Loucy (cell line): ENCODE measurements around the gene ADRB2.

Experiments used
- H2AFZ ChIP-seq: fragments of 200-600 bp; sonication (generic); 2 replicates; pipeline ENCODE4 v1.6.0; 2016; ENCODE audit warnings: antibody characterized with exemption, mild to moderate bottlenecking, low read length, moderate library complexity
- H3F3A ChIP-seq: fragments of 200-600 bp; 2 replicates; pipeline ENCODE4 v1.6.0; 2016; ENCODE audit warnings: antibody characterized with exemption, low read depth, mild to moderate bottlenecking
- H3K27me3 ChIP-seq: fragments of 200-600 bp; sonication (generic); 2 replicates; pipeline ENCODE4 v1.6.1; 2014; ENCODE audit warnings: low read length, mild to moderate bottlenecking; ENCODE audit not compliant: insufficient read depth, poor library complexity, severe bottlenecking
- H3K36me3 ChIP-seq: fragments of 200-600 bp; sonication (generic); 2 replicates; pipeline ENCODE4 v1.6.1; 2016; ENCODE audit warnings: low read length; ENCODE audit not compliant: insufficient read depth
- H3K4me1 ChIP-seq: fragments of 200-600 bp; sonication (generic); 2 replicates; pipeline ENCODE4 v1.5.1; 2014; ENCODE audit warnings: low read length, mild to moderate bottlenecking; ENCODE audit not compliant: insufficient read depth, poor library complexity, severe bottlenecking
- H3K4me2 ChIP-seq: fragments of 200-600 bp; sonication (generic); 2 replicates; pipeline ENCODE4 v1.6.0; 2014; ENCODE audit warnings: antibody characterized with exemption, low read length, low read depth, mild to moderate bottlenecking; ENCODE audit not compliant: poor library complexity, severe bottlenecking
- H3K4me3 ChIP-seq: fragments of 200-600 bp; sonication (generic); 2 replicates; pipeline ENCODE4 v1.5.1; 2014; ENCODE audit warnings: low read length, mild to moderate bottlenecking, mixed read lengths; ENCODE audit not compliant: poor library complexity, severe bottlenecking
- H3K79me2 ChIP-seq: fragments of 200-600 bp; sonication (generic); 2 replicates; pipeline ENCODE4 v1.6.1; 2014; ENCODE audit warnings: low read length; ENCODE audit not compliant: insufficient read depth
- H3K9ac ChIP-seq: fragments of 200-600 bp; sonication (generic); 2 replicates; pipeline ENCODE4 v1.6.0; 2014; ENCODE audit warnings: mild to moderate bottlenecking, low read depth, low read length, moderate library complexity; ENCODE audit not compliant: poor library complexity, severe bottlenecking
- H3K9me2 ChIP-seq: fragments of 200-600 bp; sonication (generic); replicated peaks from 2 replicates; pipeline ENCODE4 v1.6.1; 2016; ENCODE audit warnings: low read depth, low read length, mixed read lengths
- H3K9me3 ChIP-seq: fragments of 200-600 bp; sonication (generic); 2 replicates; pipeline ENCODE4 v1.6.1; 2014; ENCODE audit warnings: mild to moderate bottlenecking, antibody characterized with exemption, low read length, low read depth; ENCODE audit not compliant: insufficient read depth
- H4K20me1 ChIP-seq: fragments of 200-600 bp; sonication (generic); 2 replicates; pipeline ENCODE4 v1.6.0; 2014; ENCODE audit warnings: antibody characterized with exemption, low read length, mild to moderate bottlenecking; ENCODE audit not compliant: insufficient read depth, poor library complexity, severe bottlenecking
- CTCF ChIP-seq: fragments of 200-600 bp; sonication (generic); conservative IDR thresholded peaks from 2 replicates; pipeline ENCODE4 v1.5.1; 2014; ENCODE audit warnings: mild to moderate bottlenecking, antibody characterized with exemption, low read length
- EZH2phosphoT487 ChIP-seq: fragments of 200-600 bp; IDR thresholded peaks from 2 replicates; pipeline ENCODE4 v1.6.1; 2018; ENCODE audit warnings: antibody characterized with exemption, mild to moderate bottlenecking, moderate library complexity, borderline replicate concordance

ADRB2 gene

GRCh38 chr5:148858547-148858946 is 32.1 kb downstream of the ADRB2 start:
- H2AFZ ChIP-seq: no peak overlapping the region

DNA sequence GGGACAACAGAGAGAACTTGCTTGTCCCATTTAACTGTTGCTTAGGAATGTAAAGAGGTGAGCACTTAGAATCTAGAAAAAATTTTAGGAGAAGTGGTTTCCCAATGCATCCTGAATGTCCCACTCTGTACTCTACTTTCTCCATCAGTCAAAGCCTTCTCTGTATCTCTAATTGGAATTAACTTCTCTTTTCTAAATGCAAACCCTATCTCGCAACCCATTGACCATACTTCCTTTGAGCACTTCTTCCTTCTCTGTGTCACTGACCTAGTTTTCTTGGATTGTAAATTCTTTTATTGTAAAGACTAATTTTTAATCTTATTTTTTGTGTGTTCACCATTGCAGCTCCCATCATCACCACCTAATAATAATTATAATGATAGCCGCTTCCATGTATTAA is 33.3 kb downstream of the ADRB2 start:
- no peaks in the 10 kb centered on the region for H3F3A ChIP-seq
- no peak for TF ChIP-seq CTCF
- no peak for TF ChIP-seq EZH2phosphoT487
- H3K4me2 ChIP-seq: no peak overlapping the region
- H3K27me3 ChIP-seq: no peaks in the 10 kb centered on the region
- H3K79me2 ChIP-seq: no peaks in the 10 kb centered on the region
- no peak overlapping the region for H3K4me3 ChIP-seq
- no peaks in the 10 kb centered on the region for H3K9me3 ChIP-seq
- H4K20me1 ChIP-seq: no peaks in the 10 kb centered on the region
- no peaks in the 10 kb centered on the region for H3K9me2 ChIP-seq
- H2AFZ ChIP-seq: no peak overlapping the region
- H3K36me3 ChIP-seq: no peaks in the 10 kb centered on the region
- H3K9ac ChIP-seq: no peak overlapping the region
- no peaks in the 10 kb centered on the region for H3K4me1 ChIP-seq

More at GRCh38 chr5:148858547-148858946, 32.1 kb downstream of the ADRB2 start:
- H4K20me1 ChIP-seq: no peaks in the 10 kb centered on the region
- no peak overlapping the region for H3K9ac ChIP-seq
- no peak overlapping the region for H3K4me3 ChIP-seq
- no peak for TF ChIP-seq EZH2phosphoT487
- H3K4me2 ChIP-seq: no peak overlapping the region
- H3K9me3 ChIP-seq: no peaks in the 10 kb centered on the region
- no peaks in the 10 kb centered on the region for H3F3A ChIP-seq
- no peaks in the 10 kb centered on the region for H3K9me2 ChIP-seq
- no peaks in the 10 kb centered on the region for H3K36me3 ChIP-seq
- no peaks in the 10 kb centered on the region for H3K27me3 ChIP-seq
- no peaks in the 10 kb centered on the region for H3K79me2 ChIP-seq
- no peaks in the 10 kb centered on the region for H3K4me1 ChIP-seq

DNA sequence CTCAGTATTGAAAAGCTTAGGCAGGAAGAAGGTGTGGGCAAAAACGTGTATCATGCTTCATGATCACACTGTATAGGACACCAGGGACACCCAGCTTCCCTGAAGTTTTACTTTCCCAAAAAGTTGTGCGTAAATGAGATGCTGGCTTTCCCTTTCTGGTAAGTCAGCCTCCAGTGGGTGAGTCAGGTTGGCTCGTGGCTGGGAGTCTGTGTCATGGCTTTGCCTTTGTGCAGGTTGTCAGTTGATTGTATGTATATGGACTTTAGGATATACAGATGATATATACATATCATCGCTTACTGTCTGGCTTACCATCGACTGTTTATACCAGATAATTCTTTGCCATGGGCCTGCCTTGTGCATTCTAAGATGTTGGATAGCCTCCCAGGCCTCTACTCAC is 34.2 kb downstream of the ADRB2 start:
- no peaks in the 10 kb centered on the region for H3K27me3 ChIP-seq
- no peaks in the 10 kb centered on the region for H3F3A ChIP-seq
- no peak overlapping the region for H3K4me3 ChIP-seq
- H3K9ac ChIP-seq: no peak overlapping the region
- H3K9me2 ChIP-seq: no peaks in the 10 kb centered on the region
- no peak for TF ChIP-seq CTCF
- TF ChIP-seq EZH2phosphoT487: no peak
- H3K79me2 ChIP-seq: no peaks in the 10 kb centered on the region
- H3K4me1 ChIP-seq: no peaks in the 10 kb centered on the region
- H3K9me3 ChIP-seq: no peaks in the 10 kb centered on the region
- H4K20me1 ChIP-seq: no peaks in the 10 kb centered on the region
- no peak overlapping the region for H3K4me2 ChIP-seq
- H3K36me3 ChIP-seq: no peaks in the 10 kb centered on the region
- H2AFZ ChIP-seq: no peak overlapping the region

GRCh38 chr5:148861088-148861487 is 34.7 kb downstream of the ADRB2 start:
- no peaks in the 10 kb centered on the region for H3K27me3 ChIP-seq
- H2AFZ ChIP-seq: no peak overlapping the region
- no peak overlapping the region for H3K4me2 ChIP-seq
- H3K79me2 ChIP-seq: no peaks in the 10 kb centered on the region
- no peaks in the 10 kb centered on the region for H3K9me3 ChIP-seq
- no peak for TF ChIP-seq CTCF
- TF ChIP-seq EZH2phosphoT487: no peak
- no peaks in the 10 kb centered on the region for H3K36me3 ChIP-seq
- no peaks in the 10 kb centered on the region for H3F3A ChIP-seq
- H3K4me1 ChIP-seq: no peaks in the 10 kb centered on the region
- no peaks in the 10 kb centered on the region for H4K20me1 ChIP-seq
- H3K9ac ChIP-seq: no peak overlapping the region
- no peak overlapping the region for H3K4me3 ChIP-seq
- H3K9me2 ChIP-seq: no peaks in the 10 kb centered on the region
